Activated CD4-positive, alpha-beta T cell treated with anti-CD3 and anti-CD28 coated beads, Interleukin-2, amount 50 U/mL, for 16 hours (primary cell): ENCODE results near the gene CDH23.

ENCODE experiments used
- DNase-seq: peaks from one replicate; pipeline ENCODE4 v3.0.0-alpha.2; 2020

The CDH23 gene

GRCh38 chr10:71770255-71770654 lies 373.5 kb downstream of the CDH23 start:
- DNase-seq = no peak

GRCh38 chr10:71770789-71771188 lies 374.1 kb downstream of the CDH23 start:
- no peak for DNase-seq

- DNase-seq = no peak
These were observed 374.5 kb downstream of the CDH23 start for GRCh38 chr10:71771204-71771603.

GRCh38 chr10:71771821-71772617 lies 375.3 kb downstream of the CDH23 start:
- no peak for DNase-seq

GRCh38 chr10:71772832-71773220 lies 376.1 kb downstream of the CDH23 start:
- no peak for DNase-seq

GRCh38 chr10:71773221-71773971 lies 376.7 kb downstream of the CDH23 start, which contains the start of gene VSIR:
VSIR (minus strand) TSS chr10:71773520; CDS start chr10:71773439, 81 bp downstream.
- DNase-seq = peak; percentile 88

- DNase-seq = no peak
These were observed 378.4 kb downstream of the CDH23 start for GRCh38 chr10:71774916-71775702.

- DNase-seq = no peak
These were observed 379.8 kb downstream of the CDH23 start for GRCh38 chr10:71776481-71776925.

GRCh38 chr10:71777213-71777985 lies 380.7 kb downstream of the CDH23 start:
- DNase-seq = no peak

GRCh38 chr10:71778071-71778825 lies 381.5 kb downstream of the CDH23 start:
- no peak for DNase-seq

- no peak for DNase-seq
These were observed 382.9 kb downstream of the CDH23 start for GRCh38 chr10:71779641-71780040.

GRCh38 chr10:71780156-71780555 lies 383.4 kb downstream of the CDH23 start:
- no peak for DNase-seq

- DNase-seq = no peak
These were observed 384.0 kb downstream of the CDH23 start for GRCh38 chr10:71780719-71781118.

- no peak for DNase-seq
These were observed 385.6 kb downstream of the CDH23 start for GRCh38 chr10:71782221-71782916.

GRCh38 chr10:71782917-71783490 lies 386.3 kb downstream of the CDH23 start:
- DNase-seq = no peak

GRCh38 chr10:71783917-71784678 lies 387.4 kb downstream of the CDH23 start:
- DNase-seq = no peak

- DNase-seq = no peak
These were observed 388.1 kb downstream of the CDH23 start for GRCh38 chr10:71784679-71785272.

GRCh38 chr10:71788954-71789353 lies 392.2 kb downstream of the CDH23 start:
- DNase-seq = no peak

GRCh38 chr10:71789871-71790270 lies 393.2 kb downstream of the CDH23 start:
- no peak for DNase-seq
